AG09309 (cell line): ENCODE data around the gene BEAN1.

Experiments
- DNase-seq: peaks from one replicate; pipeline ENCODE4 v3.0.0-alpha.2; 2010; ENCODE audit warnings: low read depth
- H3K4me3 ChIP-seq: 2 replicates; pipeline ENCODE4 v1.5.1; 2011; ENCODE audit warnings: mild to moderate bottlenecking, low read depth, low read length, moderate library complexity; ENCODE audit not compliant: control insufficient read depth
- TF ChIP-seq, protein P1 (sequence below): IDR thresholded peaks from 2 replicates; pipeline ENCODE4 v1.5.1; 2011; ENCODE audit warnings: mild to moderate bottlenecking, low read depth, low read length, inconsistent platforms; ENCODE audit not compliant: insufficient read depth, control insufficient read depth; ENCODE audit errors: missing control alignments

Gene BEAN1, protein sequence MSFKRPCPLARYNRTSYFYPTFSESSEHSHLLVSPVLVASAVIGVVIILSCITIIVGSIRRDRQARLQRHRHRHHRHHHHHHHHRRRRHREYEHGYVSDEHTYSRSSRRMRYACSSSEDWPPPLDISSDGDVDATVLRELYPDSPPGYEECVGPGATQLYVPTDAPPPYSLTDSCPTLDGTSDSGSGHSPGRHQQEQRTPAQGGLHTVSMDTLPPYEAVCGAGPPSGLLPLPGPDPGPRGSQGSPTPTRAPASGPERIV

DNA sequence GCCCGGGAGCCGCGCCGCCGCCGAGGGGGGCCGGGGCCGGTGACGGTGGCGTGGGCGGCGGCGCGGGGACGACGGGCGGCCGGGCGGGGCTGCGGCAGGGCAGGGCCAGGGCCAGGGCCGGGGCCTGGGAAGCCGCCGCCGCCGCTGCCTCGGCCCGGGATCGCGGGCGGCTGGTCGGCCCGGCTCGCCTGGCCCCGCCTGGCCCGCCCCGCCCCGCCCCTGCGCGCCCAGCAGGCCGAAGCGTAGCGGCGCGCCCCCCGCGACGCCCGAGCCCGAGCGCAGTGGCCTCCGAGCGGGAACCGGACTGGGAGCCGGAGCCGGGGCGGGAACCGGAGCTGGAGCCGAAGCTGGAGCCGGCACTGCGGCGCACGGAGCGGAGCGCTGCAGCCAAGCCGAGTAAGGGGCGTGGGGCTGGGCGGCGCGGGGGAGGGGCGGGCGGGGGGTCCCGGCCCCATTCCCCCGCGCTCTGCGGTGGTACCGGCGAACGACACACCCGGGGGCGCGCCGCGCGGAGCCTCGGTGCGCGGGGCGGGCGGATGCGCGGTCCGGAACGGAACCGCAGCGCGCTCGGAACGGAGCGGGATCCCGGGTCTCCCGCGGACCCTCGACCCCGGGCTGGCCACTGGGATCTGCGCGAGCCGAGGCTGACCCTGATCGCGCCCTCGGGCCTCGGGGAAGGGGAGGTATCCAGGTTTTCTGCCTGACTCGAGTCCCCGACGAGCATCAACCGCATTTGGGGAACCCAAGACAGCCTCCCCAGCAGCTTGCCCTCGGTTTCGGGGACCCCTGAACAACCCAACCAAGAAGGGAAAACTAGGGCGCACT, at the start of gene BEAN1:
Gene BEAN1 (plus strand): TSS at position 260 of the 825 bp plus-strand sequence. CDS start 10,382 bp downstream, outside the sequence.
- peak within 1 kb of the TSS; percentile 26 for H3K4me3 ChIP-seq
- TF ChIP-seq, protein P1, sequence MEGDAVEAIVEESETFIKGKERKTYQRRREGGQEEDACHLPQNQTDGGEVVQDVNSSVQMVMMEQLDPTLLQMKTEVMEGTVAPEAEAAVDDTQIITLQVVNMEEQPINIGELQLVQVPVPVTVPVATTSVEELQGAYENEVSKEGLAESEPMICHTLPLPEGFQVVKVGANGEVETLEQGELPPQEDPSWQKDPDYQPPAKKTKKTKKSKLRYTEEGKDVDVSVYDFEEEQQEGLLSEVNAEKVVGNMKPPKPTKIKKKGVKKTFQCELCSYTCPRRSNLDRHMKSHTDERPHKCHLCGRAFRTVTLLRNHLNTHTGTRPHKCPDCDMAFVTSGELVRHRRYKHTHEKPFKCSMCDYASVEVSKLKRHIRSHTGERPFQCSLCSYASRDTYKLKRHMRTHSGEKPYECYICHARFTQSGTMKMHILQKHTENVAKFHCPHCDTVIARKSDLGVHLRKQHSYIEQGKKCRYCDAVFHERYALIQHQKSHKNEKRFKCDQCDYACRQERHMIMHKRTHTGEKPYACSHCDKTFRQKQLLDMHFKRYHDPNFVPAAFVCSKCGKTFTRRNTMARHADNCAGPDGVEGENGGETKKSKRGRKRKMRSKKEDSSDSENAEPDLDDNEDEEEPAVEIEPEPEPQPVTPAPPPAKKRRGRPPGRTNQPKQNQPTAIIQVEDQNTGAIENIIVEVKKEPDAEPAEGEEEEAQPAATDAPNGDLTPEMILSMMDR = no peak
- no peak for DNase-seq

DNA sequence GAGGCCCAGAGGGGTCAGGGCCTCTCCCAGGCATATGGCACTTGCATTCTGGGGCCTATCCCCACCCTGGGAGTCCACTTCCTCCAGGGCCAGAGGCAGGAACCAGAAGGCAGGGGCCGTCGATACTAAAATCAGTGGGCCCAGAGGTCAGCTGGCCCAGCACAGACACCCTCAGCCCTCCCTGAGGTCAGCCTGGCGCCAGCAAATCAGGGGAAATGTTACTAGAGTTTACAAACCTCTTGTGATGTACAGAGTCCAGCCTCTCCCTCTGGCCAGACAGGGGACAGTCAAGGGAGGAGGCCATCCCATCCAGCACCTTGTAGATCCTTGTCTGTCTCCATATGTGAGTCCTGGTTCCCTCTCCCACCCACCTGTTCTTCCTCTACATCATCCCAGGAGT, 49.8 kb upstream of the BEAN1 start:
- no peak for DNase-seq
- TF ChIP-seq, protein P1 = no peak
- H3K4me3 ChIP-seq = no peak overlapping the region

DNA sequence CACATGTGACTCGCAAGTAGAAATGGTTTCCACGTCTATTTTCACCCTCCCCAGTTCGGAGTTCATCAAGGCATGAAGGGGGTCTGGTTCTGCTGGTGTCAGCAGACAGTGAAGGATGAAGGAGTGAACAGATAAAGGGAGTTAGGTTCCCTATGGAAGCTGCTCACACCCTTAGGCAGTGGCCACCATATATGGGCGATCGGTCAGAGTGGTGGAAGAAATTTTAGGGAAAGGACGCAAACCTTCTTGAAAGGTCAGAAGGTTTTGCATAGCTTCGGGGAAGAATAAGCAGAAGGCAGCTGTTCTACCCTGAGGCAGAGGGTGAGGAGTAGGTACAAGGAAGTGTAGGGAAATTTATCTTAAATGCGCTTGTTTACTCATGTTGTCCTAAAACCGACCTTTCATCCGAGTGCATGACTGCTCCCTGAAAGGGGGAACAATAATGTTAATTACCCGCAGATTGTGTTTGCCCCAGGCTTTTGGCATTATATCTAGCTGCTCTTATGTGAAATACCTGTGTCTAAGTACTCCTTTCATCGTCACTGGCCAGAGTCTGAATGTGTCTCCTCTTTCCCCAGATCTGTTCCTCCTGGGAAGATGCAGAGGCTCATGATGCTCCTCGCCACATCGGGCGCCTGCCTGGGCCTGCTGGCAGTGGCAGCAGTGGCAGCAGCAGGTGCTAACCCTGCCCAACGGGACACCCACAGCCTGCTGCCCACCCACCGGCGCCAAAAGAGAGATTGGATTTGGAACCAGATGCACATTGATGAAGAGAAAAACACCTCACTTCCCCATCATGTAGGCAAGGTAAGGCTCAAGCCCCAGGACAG, 48.1 kb upstream of the BEAN1 start:
- TF ChIP-seq, protein P1 = no peak
- no peak for DNase-seq
- no peak overlapping the region for H3K4me3 ChIP-seq

DNA sequence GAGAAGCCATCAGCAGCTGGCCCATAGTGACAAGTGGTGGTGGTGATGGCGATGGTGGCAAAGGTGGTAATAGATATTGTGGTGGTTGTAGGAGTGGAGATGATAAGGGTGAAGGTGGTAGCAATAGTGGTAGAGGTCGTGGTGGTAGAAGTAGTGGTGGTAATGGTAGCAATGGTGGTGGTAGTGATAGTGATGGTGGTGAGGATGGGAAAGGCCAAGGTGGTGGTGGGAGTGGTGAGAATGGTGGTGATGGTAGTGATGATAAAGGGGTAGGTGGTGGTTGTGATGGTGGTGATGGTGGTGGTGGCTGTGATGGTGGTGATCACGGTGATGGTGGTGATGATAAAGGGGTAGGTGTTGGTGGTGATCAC, 47.5 kb upstream of the BEAN1 start:
- no peak overlapping the region for H3K4me3 ChIP-seq
- TF ChIP-seq, protein P1 = no peak
- DNase-seq = no peak

DNA sequence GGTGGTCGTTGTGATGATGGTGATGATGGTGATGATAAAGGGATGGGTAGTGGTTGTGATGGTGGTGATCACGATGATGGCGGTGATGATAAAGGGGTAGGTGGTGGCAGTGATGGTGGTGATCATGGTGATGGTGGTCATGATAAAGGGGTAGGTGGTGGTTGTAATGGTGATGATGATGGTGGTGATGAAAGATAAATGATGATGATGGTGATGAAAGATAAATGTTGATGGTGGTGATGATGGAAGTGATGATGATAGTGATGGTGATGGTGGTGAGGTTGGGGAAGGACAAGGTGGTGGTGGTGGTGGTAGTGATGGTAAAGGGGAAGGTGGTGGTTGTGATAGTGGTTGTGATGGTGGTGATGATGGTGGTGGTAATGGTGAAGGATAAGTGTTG, 46.7 kb upstream of the BEAN1 start:
- no peak overlapping the region for H3K4me3 ChIP-seq
- no peak for DNase-seq
- TF ChIP-seq, protein P1 = no peak

DNA sequence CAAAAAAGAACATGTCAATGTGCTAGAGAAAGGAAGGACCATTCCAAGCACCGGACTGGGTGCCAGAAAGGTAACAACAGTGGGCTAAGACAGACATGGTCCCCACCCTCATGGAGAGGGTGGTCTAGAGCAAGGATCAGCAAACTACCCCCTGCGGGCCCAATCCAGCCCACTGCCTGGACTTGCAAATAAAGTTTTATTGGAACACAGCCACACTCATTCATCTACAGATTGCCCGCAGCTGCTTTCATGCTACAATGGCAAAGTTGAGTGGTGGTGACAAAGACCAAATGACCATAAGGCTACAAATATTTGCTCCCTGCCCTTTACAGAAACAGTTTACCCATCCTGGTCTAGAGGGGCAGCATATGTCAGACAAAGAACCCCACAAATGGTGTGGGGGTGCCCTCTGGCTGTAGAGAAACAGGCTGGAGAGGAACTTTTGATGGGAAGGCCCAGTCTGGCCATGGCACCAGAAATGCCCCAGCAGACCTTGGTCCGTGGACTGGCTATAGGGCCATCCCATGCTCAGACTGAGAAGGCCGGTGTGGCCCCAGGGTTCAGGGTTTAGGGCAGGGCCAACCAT, 45.4 kb upstream of the BEAN1 start:
- H3K4me3 ChIP-seq = no peak overlapping the region
- TF ChIP-seq, protein P1 = no peak
- DNase-seq = no peak
